Astrocyte (in vitro differentiated cells and primary cell): Measurements from ENCODE around the gene NPTX1. TPM values are rescaled to one million over a fixed set of nuclear protein-coding genes. Genes with fewer than 3 reads are reported as not detected.

Source experiments
- DNase-seq: peaks from one replicate; pipeline ENCODE4 v3.0.0-alpha.2; 2010; ENCODE audit warnings: low read depth
- FAIRE-seq: peaks from 2 replicates; lab custom pipeline; 2011; peaks lifted over from hg19 to GRCh38; lab: Jason Lieb, UNC
- H2AFZ ChIP-seq: 2 replicates; pipeline ENCODE4 v1.6.0; 2012; ENCODE audit warnings: low read depth, low read length, inconsistent platforms
- H3K27ac ChIP-seq: 2 replicates; pipeline ENCODE4 v1.5.1; 2011; ENCODE audit warnings: low read depth, low read length, inconsistent platforms
- H3K27me3 ChIP-seq: 2 replicates; pipeline ENCODE4 v1.6.0; 2011; ENCODE audit warnings: low read length, inconsistent platforms; ENCODE audit not compliant: insufficient read depth
- H3K36me3 ChIP-seq: 2 replicates; pipeline ENCODE4 v1.5.1; 2011; ENCODE audit warnings: low read length, inconsistent platforms; ENCODE audit not compliant: insufficient read depth
- H3K4me1 ChIP-seq: 2 replicates; pipeline ENCODE4 v1.5.1; 2011; ENCODE audit warnings: low read length, inconsistent platforms; ENCODE audit not compliant: insufficient read depth
- H3K4me2 ChIP-seq: 2 replicates; pipeline ENCODE4 v1.6.0; 2012; ENCODE audit warnings: low read length, inconsistent platforms
- H3K4me3 ChIP-seq: 2 replicates; pipeline ENCODE4 v1.5.1; 2011; ENCODE audit warnings: low read depth, mild to moderate bottlenecking, low read length, inconsistent platforms; ENCODE audit not compliant: insufficient read depth
- H3K79me2 ChIP-seq: 2 replicates; pipeline ENCODE4 v1.6.0; 2012; ENCODE audit warnings: mild to moderate bottlenecking, low read length, inconsistent platforms; ENCODE audit not compliant: insufficient read depth
- H3K9ac ChIP-seq: 2 replicates; pipeline ENCODE4 v1.6.0; 2012; ENCODE audit warnings: mild to moderate bottlenecking, low read length, inconsistent platforms
- H3K9me3 ChIP-seq: 2 replicates; pipeline ENCODE4 v1.5.1; 2012; ENCODE audit warnings: low read depth, mild to moderate bottlenecking, low read length, inconsistent platforms; ENCODE audit not compliant: insufficient read depth
- H4K20me1 ChIP-seq: 2 replicates; pipeline ENCODE4 v1.6.0; 2012; ENCODE audit warnings: low read length, inconsistent platforms; ENCODE audit not compliant: insufficient read depth
- H3K27ac Mint-ChIP-seq: one replicate; pipeline ENCODE4 v1.8.0; 2021; ENCODE audit warnings: mild to moderate bottlenecking, mixed read lengths; ENCODE audit not compliant: unreplicated experiment
- H3K27me3 Mint-ChIP-seq: one replicate; pipeline ENCODE4 v1.8.0; 2021; ENCODE audit warnings: low read depth, mixed read lengths; ENCODE audit not compliant: unreplicated experiment
- H3K36me3 Mint-ChIP-seq: one replicate; pipeline ENCODE4 v1.8.0; 2021; ENCODE audit warnings: low read depth, mixed read lengths; ENCODE audit not compliant: unreplicated experiment
- H3K4me1 Mint-ChIP-seq: one replicate; pipeline ENCODE4 v1.8.0; 2021; ENCODE audit warnings: low read depth, mixed read lengths; ENCODE audit not compliant: unreplicated experiment
- H3K4me3 Mint-ChIP-seq: one replicate; pipeline ENCODE4 v1.8.0; 2021; ENCODE audit warnings: mild to moderate bottlenecking, moderate library complexity, mixed read lengths; ENCODE audit not compliant: unreplicated experiment
- H3K9me3 Mint-ChIP-seq: one replicate; pipeline ENCODE4 v1.8.0; 2021; ENCODE audit warnings: mild to moderate bottlenecking, mixed read lengths; ENCODE audit not compliant: unreplicated experiment
- CTCF ChIP-seq: IDR thresholded peaks from 2 replicates; pipeline ENCODE4 v1.5.1; 2011; ENCODE audit warnings: low read depth, mild to moderate bottlenecking, inconsistent platforms, low read length, moderate library complexity; ENCODE audit not compliant: insufficient read depth
- EZH2 ChIP-seq: IDR thresholded peaks from 2 replicates; pipeline ENCODE4 v1.6.1; 2012; ENCODE audit warnings: mild to moderate bottlenecking, low read length, inconsistent platforms; ENCODE audit not compliant: insufficient read depth
- total RNA-seq: library from RNA; stranded (reverse); gene quantifications from 2 replicates; pipeline ENCODE4 v1.2.1, GENCODE V29; 2021

NPTX1 gene
- total RNA-seq, 1 donor from 2014 or later: 0.43 TPM

GRCh38 chr17:80501741-80502577 lies 25.6 kb upstream of the NPTX1 start:
- DNase-seq (peak; percentile 92), FAIRE-seq (no peak)
- peak overlapping the region; percentile 28 for H3K27ac ChIP-seq
- peak overlapping the region; percentile 47 for H3K4me2 ChIP-seq
- H3K79me2 ChIP-seq: no peaks in the 10 kb centered on the region
- H3K4me1 ChIP-seq: peaks cover 35% of the 10 kb centered on the region
- H3K9me3 Mint-ChIP-seq: no peaks in the 10 kb centered on the region
- peaks cover 2% of the 10 kb centered on the region for H3K27me3 ChIP-seq
- TF ChIP-seq CTCF (no peak), EZH2 (no peak)
- no peak overlapping the region for H3K4me3 Mint-ChIP-seq
- peak overlapping the region; percentile 24 for H3K9ac ChIP-seq
- H4K20me1 ChIP-seq: no peaks in the 10 kb centered on the region
- H3K27me3 Mint-ChIP-seq: peaks cover 27% of the 10 kb centered on the region
- H2AFZ ChIP-seq: no peak overlapping the region
- H3K9me3 ChIP-seq: no peaks in the 10 kb centered on the region
- H3K4me3 ChIP-seq: no peak overlapping the region
- no peaks in the 10 kb centered on the region for H3K36me3 Mint-ChIP-seq
- H3K36me3 ChIP-seq: no peaks in the 10 kb centered on the region
- H3K27ac Mint-ChIP-seq: no peak overlapping the region
- peaks cover 18% of the 10 kb centered on the region for H3K4me1 Mint-ChIP-seq

GRCh38 chr17:80499961-80500665 lies 23.7 kb upstream of the NPTX1 start:
- peaks cover 5% of the 10 kb centered on the region for H3K27me3 ChIP-seq
- TF ChIP-seq CTCF (no peak), EZH2 (no peak)
- peaks cover 43% of the 10 kb centered on the region for H3K27me3 Mint-ChIP-seq

More at GRCh38 chr17:80499961-80500665, 23.7 kb upstream of the NPTX1 start:
- FAIRE-seq: no peak
- H3K4me3 ChIP-seq: no peak overlapping the region
- peaks cover 30% of the 10 kb centered on the region for H3K4me1 ChIP-seq
- H3K27ac ChIP-seq: no peak overlapping the region
- no peaks in the 10 kb centered on the region for H3K9me3 Mint-ChIP-seq
- peaks cover 15% of the 10 kb centered on the region for H3K4me1 Mint-ChIP-seq
- no peak overlapping the region for H2AFZ ChIP-seq
- no peaks in the 10 kb centered on the region for H3K79me2 ChIP-seq
- no peak overlapping the region for H3K4me3 Mint-ChIP-seq
- no peak overlapping the region for H3K9ac ChIP-seq
- H3K9me3 ChIP-seq: no peaks in the 10 kb centered on the region
- H4K20me1 ChIP-seq: no peaks in the 10 kb centered on the region
- H3K27ac Mint-ChIP-seq: no peak overlapping the region
- no peak overlapping the region for H3K4me2 ChIP-seq
- no peak for DNase-seq
- H3K36me3 ChIP-seq: no peaks in the 10 kb centered on the region
- H3K36me3 Mint-ChIP-seq: no peaks in the 10 kb centered on the region
